Parathyroid adenoma (tissue), 2 donors: ENCODE data around the gene CFAP92.

ENCODE experiments used
- H2AFZ ChIP-seq: fragments of 300-600 bp; sonication (generic); one replicate; pipeline ENCODE4 v1.7.0; 2017; ENCODE audit warnings: antibody characterized with exemption, mild to moderate bottlenecking
- H3K27ac ChIP-seq: fragments of 300-600 bp; sonication (generic); one replicate; pipeline ENCODE4 v1.7.0; 2017
- H3K27me3 ChIP-seq: fragments of 300-600 bp; sonication (generic); one replicate; pipeline ENCODE4 v1.7.0; 2017; ENCODE audit warnings: low read length; ENCODE audit not compliant: control insufficient read depth, insufficient read depth
- H3K36me3 ChIP-seq: fragments of 300-600 bp; sonication (generic); one replicate; pipeline ENCODE4 v1.7.0; 2017; ENCODE audit warnings: low read length; ENCODE audit not compliant: control insufficient read depth, insufficient read depth
- H3K4me1 ChIP-seq: fragments of 300-600 bp; sonication (generic); one replicate; pipeline ENCODE4 v1.7.0; 2017; ENCODE audit warnings: control low read depth
- H3K4me2 ChIP-seq: fragments of 300-600 bp; sonication (generic); one replicate; pipeline ENCODE4 v1.7.0; 2017; ENCODE audit warnings: low read length
- H3K4me3 ChIP-seq: fragments of 300-600 bp; sonication (generic); one replicate; pipeline ENCODE4 v1.7.0; 2017; ENCODE audit warnings: low read depth, low read length
- H3K79me2 ChIP-seq: fragments of 300-600 bp; sonication (generic); one replicate; pipeline ENCODE4 v1.7.0; 2017; ENCODE audit warnings: control low read depth
- H3K9ac ChIP-seq: fragments of 300-600 bp; sonication (generic); one replicate; pipeline ENCODE4 v1.7.0; 2017; ENCODE audit warnings: mild to moderate bottlenecking
- H3K9me3 ChIP-seq: fragments of 300-600 bp; sonication (generic); one replicate; pipeline ENCODE4 v1.7.0; 2017; ENCODE audit warnings: low read length; ENCODE audit not compliant: control insufficient read depth
- TF ChIP-seq, protein P1 (sequence below): fragments of 300-600 bp; sonication (generic); IDR thresholded peaks from one replicate; pipeline ENCODE4 v1.7.0; 2017; ENCODE audit warnings: antibody characterized with exemption, mild to moderate bottlenecking
- donor health status: primary hyperparathyroidism.

CFAP92 gene

DNA sequence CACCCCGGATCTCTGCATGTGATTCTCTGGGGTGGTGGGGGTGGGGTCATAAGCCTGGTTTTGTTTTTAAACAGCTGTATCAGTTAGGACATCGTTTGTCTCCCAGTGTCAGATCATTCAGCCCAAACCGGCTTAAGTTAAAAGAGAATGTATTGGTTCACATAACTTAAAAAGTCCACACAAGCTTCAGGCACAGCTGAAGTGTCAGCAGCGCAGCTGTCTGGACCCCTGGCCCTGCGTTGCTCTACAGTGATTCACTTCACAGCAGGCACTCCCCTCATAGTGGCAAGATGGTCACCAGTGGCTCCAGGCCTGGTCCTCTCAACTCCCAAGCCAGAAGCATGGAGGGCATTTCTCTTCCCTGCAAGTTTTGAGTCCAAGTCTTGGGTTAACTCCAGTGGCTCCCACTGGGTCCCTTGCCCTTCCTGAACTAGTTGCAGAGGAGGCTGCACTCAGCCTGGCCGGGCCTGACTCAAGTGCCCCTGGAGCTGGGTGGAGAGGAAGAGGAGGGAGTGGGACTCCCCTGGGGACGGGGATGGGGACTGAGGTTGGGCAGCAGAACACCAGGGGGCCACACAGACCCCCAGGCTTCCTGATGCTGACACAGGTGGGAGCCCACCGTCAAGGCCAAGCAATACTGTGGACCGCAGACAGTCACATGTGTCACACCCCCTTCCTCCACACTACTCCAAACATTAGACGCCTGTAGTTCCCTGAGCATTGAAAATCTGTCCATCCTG, 37.8 kb upstream of the CFAP92 start:
- TF ChIP-seq, protein P1, sequence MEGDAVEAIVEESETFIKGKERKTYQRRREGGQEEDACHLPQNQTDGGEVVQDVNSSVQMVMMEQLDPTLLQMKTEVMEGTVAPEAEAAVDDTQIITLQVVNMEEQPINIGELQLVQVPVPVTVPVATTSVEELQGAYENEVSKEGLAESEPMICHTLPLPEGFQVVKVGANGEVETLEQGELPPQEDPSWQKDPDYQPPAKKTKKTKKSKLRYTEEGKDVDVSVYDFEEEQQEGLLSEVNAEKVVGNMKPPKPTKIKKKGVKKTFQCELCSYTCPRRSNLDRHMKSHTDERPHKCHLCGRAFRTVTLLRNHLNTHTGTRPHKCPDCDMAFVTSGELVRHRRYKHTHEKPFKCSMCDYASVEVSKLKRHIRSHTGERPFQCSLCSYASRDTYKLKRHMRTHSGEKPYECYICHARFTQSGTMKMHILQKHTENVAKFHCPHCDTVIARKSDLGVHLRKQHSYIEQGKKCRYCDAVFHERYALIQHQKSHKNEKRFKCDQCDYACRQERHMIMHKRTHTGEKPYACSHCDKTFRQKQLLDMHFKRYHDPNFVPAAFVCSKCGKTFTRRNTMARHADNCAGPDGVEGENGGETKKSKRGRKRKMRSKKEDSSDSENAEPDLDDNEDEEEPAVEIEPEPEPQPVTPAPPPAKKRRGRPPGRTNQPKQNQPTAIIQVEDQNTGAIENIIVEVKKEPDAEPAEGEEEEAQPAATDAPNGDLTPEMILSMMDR, result no peak
- no peak overlapping the region for H3K27ac ChIP-seq
- H3K9me3 ChIP-seq, result no peaks in the 10 kb centered on the region
- H3K9ac ChIP-seq, result no peak overlapping the region
- no peak overlapping the region for H2AFZ ChIP-seq
- H3K27me3 ChIP-seq, result no peaks in the 10 kb centered on the region
- H3K36me3 ChIP-seq, result no peaks in the 10 kb centered on the region
- peaks cover 2% of the 10 kb centered on the region for H3K4me1 ChIP-seq
- no peak overlapping the region for H3K4me2 ChIP-seq
- H3K4me3 ChIP-seq, result no peak overlapping the region
- no peaks in the 10 kb centered on the region for H3K79me2 ChIP-seq

DNA sequence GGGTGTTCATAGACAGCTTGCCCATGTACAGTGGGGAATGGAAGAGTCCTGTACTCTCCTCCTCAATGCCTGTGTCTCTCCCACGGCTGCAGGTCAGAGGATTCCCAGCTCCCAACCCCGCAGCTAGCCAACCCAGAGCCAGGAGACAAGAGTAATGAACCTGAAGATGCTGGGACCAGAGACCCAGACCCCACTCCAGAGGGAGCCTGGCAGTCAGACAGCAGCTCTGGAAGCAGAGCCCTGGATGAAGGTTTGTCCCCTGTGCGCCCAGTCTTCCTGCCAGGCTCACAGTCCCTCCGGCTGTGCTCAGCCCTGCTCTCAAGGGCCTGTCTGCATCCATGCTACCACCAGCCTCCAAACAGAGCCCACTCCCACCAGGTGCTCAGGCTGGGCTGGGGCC, 36.7 kb upstream of the CFAP92 start:
- Histone ChIP-seq H3K27ac (no peak overlapping the region), H2AFZ (no peak overlapping the region), H3K9me3 (no peaks in the 10 kb centered on the region), H3K27me3 (no peaks in the 10 kb centered on the region), H3K4me3 (no peak overlapping the region), H3K79me2 (no peaks in the 10 kb centered on the region), H3K4me1 (peaks cover 5% of the 10 kb centered on the region), H3K4me2 (no peak overlapping the region), H3K9ac (no peak overlapping the region), H3K36me3 (no peaks in the 10 kb centered on the region)
- TF ChIP-seq, protein P1, result no peak

DNA sequence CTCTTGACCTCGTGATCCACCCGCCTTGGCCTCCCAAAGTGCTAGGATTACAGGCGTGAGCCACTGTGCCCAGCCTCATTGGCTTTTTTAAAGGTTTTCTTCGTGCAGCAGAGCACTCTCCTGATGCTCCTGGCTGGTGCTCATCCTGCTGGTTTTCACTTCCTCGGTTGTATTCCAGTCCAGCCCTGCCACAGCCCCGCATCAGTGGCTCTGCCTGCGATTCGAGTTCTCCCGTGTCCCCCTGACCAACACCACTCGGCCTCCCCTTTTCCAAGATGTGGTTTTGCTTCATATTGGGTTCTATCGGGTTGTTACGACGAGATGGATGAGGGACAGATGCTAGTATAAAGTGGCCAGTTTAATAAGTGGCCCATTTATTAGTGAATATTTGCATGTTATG, 35.0 kb upstream of the CFAP92 start:
- Histone ChIP-seq H3K4me2 (no peak overlapping the region), H3K27ac (no peak overlapping the region), H3K4me3 (no peak overlapping the region), H2AFZ (no peak overlapping the region), H3K4me1 (peaks cover 5% of the 10 kb centered on the region), H3K79me2 (no peaks in the 10 kb centered on the region), H3K9ac (no peak overlapping the region), H3K36me3 (no peaks in the 10 kb centered on the region), H3K9me3 (no peaks in the 10 kb centered on the region), H3K27me3 (no peaks in the 10 kb centered on the region)
- TF ChIP-seq, protein P1, result no peak

DNA sequence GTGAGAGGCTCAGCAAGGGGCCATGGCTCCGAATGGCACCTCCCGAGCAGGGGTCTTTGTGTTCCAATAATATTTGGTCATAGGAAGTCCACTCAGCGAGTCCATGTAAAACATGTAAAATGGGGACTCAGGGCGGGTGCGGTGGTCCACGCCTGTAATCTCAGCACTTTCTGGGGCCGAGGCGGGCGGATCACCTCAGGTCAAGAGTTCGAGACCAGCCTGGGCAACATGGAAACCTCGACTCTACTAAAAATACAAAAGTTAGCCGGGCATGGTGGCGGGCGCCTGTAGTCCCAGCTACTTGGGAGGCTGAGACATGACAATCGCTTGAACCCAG, 33.6 kb upstream of the CFAP92 start:
- H3K4me1 ChIP-seq, result peaks cover 5% of the 10 kb centered on the region

More for the DNA sequence above, 33.6 kb upstream of the CFAP92 start:
- no peak overlapping the region for H3K27ac ChIP-seq
- no peaks in the 10 kb centered on the region for H3K27me3 ChIP-seq
- H3K79me2 ChIP-seq, result no peaks in the 10 kb centered on the region
- H3K9me3 ChIP-seq, result no peaks in the 10 kb centered on the region
- H2AFZ ChIP-seq, result peak overlapping the region; percentile 63
- H3K4me2 ChIP-seq, result peak overlapping the region; percentile 82
- H3K36me3 ChIP-seq, result no peaks in the 10 kb centered on the region
- TF ChIP-seq, protein P1, result no peak
- peak overlapping the region; percentile 46 for H3K4me3 ChIP-seq
- no peak overlapping the region for H3K9ac ChIP-seq
